H1 (cell line): ENCODE measurements around the gene CEP170. TPM values are rescaled to one million over a fixed set of nuclear protein-coding genes. Genes with fewer than 3 reads are reported as not detected.
"Not testable (repeated sequence)": the region's sequence is repeated elsewhere in the genome, so short reads cannot be mapped to it uniquely, and the experiment has no call there.

Experiments used
- CTCF ChIA-PET: fragments of 300-600 bp; sonication (Branson Sonifier 250); formaldehyde crosslinking; loops from one replicate; lab custom pipeline; 2021; ENCODE audit not compliant: partially characterized antibody; lab: Charles Lee
- POLR2A ChIA-PET: fragments of 300-600 bp; sonication (Branson Sonifier 250); formaldehyde crosslinking; loops from one replicate; lab custom pipeline; 2021; ENCODE audit warnings: inconsistent platforms; ENCODE audit not compliant: partially characterized antibody; lab: Charles Lee
- DNase-seq, 2 experiments: peaks; one replicate each; pipeline versions ENCODE4 v3.0.0 to v3.0.0-alpha.2; 2010 to 2022; ENCODE audit warnings: low spot score in 2 of 2, low read depth in 1 of 2, mixed read lengths in 1 of 2
- FAIRE-seq: peaks from 2 replicates; lab custom pipeline; 2011; peaks lifted over from hg19 to GRCh38; lab: Jason Lieb, UNC
- H2AFZ ChIP-seq: 2 replicates; pipeline ENCODE4 v1.8.1; 2012; ENCODE audit warnings: low read length, inconsistent platforms
- H2AK5ac ChIP-seq: 2 replicates; pipeline ENCODE4 v1.6.1; 2013; ENCODE audit warnings: low read depth, low read length
- H2BK120ac ChIP-seq: replicated peaks from 2 replicates; pipeline ENCODE3; 2013; ENCODE audit warnings: low read depth, low read length, inconsistent platforms
- H2BK12ac ChIP-seq: 2 replicates; pipeline ENCODE4 v1.6.1; 2013; ENCODE audit warnings: low read depth, low read length
- H2BK15ac ChIP-seq: 2 replicates; pipeline ENCODE4 v1.6.1; 2013; ENCODE audit warnings: low read length
- H2BK20ac ChIP-seq: 2 replicates; pipeline ENCODE4 v1.6.1; 2013; ENCODE audit warnings: low read length
- H2BK5ac ChIP-seq: 2 replicates; pipeline ENCODE4 v1.6.1; 2013; ENCODE audit warnings: low read depth, low read length
- H3K14ac ChIP-seq: 2 replicates; pipeline ENCODE4 v1.6.1; 2013; ENCODE audit warnings: inconsistent platforms; ENCODE audit not compliant: insufficient read length
- H3K18ac ChIP-seq: 2 replicates; pipeline ENCODE4 v1.6.1; 2013; ENCODE audit warnings: low read length; ENCODE audit errors: extremely low read depth
- H3K23ac ChIP-seq: 2 replicates; pipeline ENCODE4 v1.6.1; 2013; ENCODE audit warnings: inconsistent platforms; ENCODE audit not compliant: insufficient read length
- H3K23me2 ChIP-seq: 2 replicates; pipeline ENCODE4 v1.6.1; 2013; ENCODE audit warnings: low read depth, low read length
- H3K27ac ChIP-seq: 2 replicates; pipeline ENCODE4 v1.6.1; 2011; ENCODE audit warnings: low read depth, low read length, inconsistent platforms
- H3K27me3 ChIP-seq, 4 experiments: replicated peaks in 1 of 4; 1 replicate in 1 of 4; 2 replicates in 3 of 4; pipeline versions ENCODE4 v1.6.1 to v1.8.1; 2011 to 2013; ENCODE audit warnings: low read length in 3 of 4, mild to moderate bottlenecking in 3 of 4, inconsistent platforms in 2 of 4, mixed read lengths in 2 of 4, moderate library complexity in 1 of 4; ENCODE audit not compliant: control insufficient read depth in 3 of 4, insufficient read depth in 3 of 4; ENCODE audit errors: extremely low read depth in 1 of 4
- H3K36me3 ChIP-seq, 4 experiments: 2 replicates each; pipeline versions ENCODE4 v1.6.1 to v1.8.1; 2011 to 2013; ENCODE audit warnings: mild to moderate bottlenecking in 4 of 4, low read length in 3 of 4, moderate library complexity in 2 of 4, control low read depth in 1 of 4, inconsistent platforms in 1 of 4; ENCODE audit not compliant: insufficient read depth in 4 of 4, control insufficient read depth in 2 of 4
- H3K4ac ChIP-seq: replicated peaks from 2 replicates; pipeline ENCODE3; 2013; ENCODE audit warnings: low read length, low read depth, mixed read lengths, inconsistent platforms; ENCODE audit not compliant: insufficient read length
- H3K4me1 ChIP-seq, 4 experiments: replicated peaks in 1 of 4; 1 replicate in 1 of 4; 2 replicates in 3 of 4; pipeline versions ENCODE4 v1.6.1 to v1.8.1; 2011 to 2013; ENCODE audit warnings: low read length in 3 of 4, inconsistent platforms in 2 of 4, mixed read lengths in 1 of 4; ENCODE audit not compliant: insufficient read depth in 4 of 4, control insufficient read depth in 3 of 4
- H3K4me2 ChIP-seq, 2 experiments: 2 replicates each; pipeline versions ENCODE4 v1.6.1 to v1.8.1; 2011 to 2013; ENCODE audit warnings: low read depth in 2 of 2, low read length in 2 of 2, control low read depth in 1 of 2, inconsistent platforms in 1 of 2, mild to moderate bottlenecking in 1 of 2; ENCODE audit not compliant: insufficient read depth in 1 of 2
- H3K4me3 ChIP-seq, 4 experiments: fragments of 200-600, 300-600 bp in 1 of 4; sonication (generic), shearing (Covaris generic), sonication (Bioruptor Twin) in 1 of 4; 2 replicates each; pipeline versions ENCODE4 v1.5.1 to v1.8.1; 2011 to 2016; ENCODE audit warnings: low read length in 4 of 4, low read depth in 3 of 4, control low read depth in 2 of 4, inconsistent platforms in 2 of 4, mild to moderate bottlenecking in 2 of 4, mixed read lengths in 1 of 4, moderate library complexity in 1 of 4; ENCODE audit not compliant: insufficient read depth in 2 of 4; ENCODE audit errors: extremely low read depth in 1 of 4
- H3K56ac ChIP-seq: replicated peaks from 2 replicates; pipeline ENCODE3; 2013; ENCODE audit warnings: low read depth, mild to moderate bottlenecking, mixed read lengths, low read length, inconsistent platforms; ENCODE audit not compliant: insufficient read length
- H3K79me1 ChIP-seq: 2 replicates; pipeline ENCODE4 v1.6.1; 2013; ENCODE audit warnings: low read depth, low read length, control low read depth
- H3K79me2 ChIP-seq, 2 experiments: 2 replicates each; pipeline versions ENCODE4 v1.6.1 to v1.8.1; 2012 to 2013; ENCODE audit warnings: low read length in 2 of 2, mild to moderate bottlenecking in 2 of 2, inconsistent platforms in 1 of 2; ENCODE audit not compliant: insufficient read depth in 2 of 2, control insufficient read depth in 1 of 2
- H3K9ac ChIP-seq, 4 experiments: replicated peaks in 1 of 4; 1 replicate in 1 of 4; 2 replicates in 3 of 4; pipeline versions ENCODE4 v1.6.1 to v1.8.1; 2011 to 2013; ENCODE audit warnings: low read depth in 3 of 4, low read length in 3 of 4, control low read depth in 2 of 4, mild to moderate bottlenecking in 2 of 4, moderate library complexity in 2 of 4, inconsistent platforms in 1 of 4; ENCODE audit errors: extremely low read depth in 1 of 4
- H3K9me3 ChIP-seq, 2 experiments: 2 replicates each; pipeline versions ENCODE4 v1.6.1 to v1.8.1; 2012 to 2013; ENCODE audit warnings: mild to moderate bottlenecking in 2 of 2, moderate library complexity in 2 of 2, control low read depth in 1 of 2, inconsistent platforms in 1 of 2, low read depth in 1 of 2, low read length in 1 of 2, mixed read lengths in 1 of 2; ENCODE audit not compliant: insufficient read depth in 2 of 2
- H4K20me1 ChIP-seq, 2 experiments: replicated peaks in 1 of 2; 2 replicates each; pipeline versions ENCODE3 to v1.8.1; 2011 to 2013; ENCODE audit warnings: inconsistent platforms in 2 of 2, low read length in 2 of 2, mild to moderate bottlenecking in 1 of 2; ENCODE audit not compliant: insufficient read depth in 2 of 2, control insufficient read depth in 1 of 2
- H4K5ac ChIP-seq: 2 replicates; pipeline ENCODE4 v1.6.1; 2013; ENCODE audit warnings: low read length, low read depth, mixed read lengths, inconsistent platforms; ENCODE audit not compliant: insufficient read length
- H4K8ac ChIP-seq: 2 replicates; pipeline ENCODE4 v1.8.0; 2013; ENCODE audit warnings: mild to moderate bottlenecking, moderate library complexity, low read length, inconsistent platforms; ENCODE audit not compliant: insufficient read depth; ENCODE audit errors: extremely low read depth
- H4K91ac ChIP-seq: replicated peaks from 2 replicates; pipeline ENCODE3; 2013; ENCODE audit warnings: low read length, mixed read lengths, inconsistent platforms; ENCODE audit not compliant: insufficient read length
- WGBS, 2 experiments: shearing (Covaris generic) in 1 of 2; methylation state at CpG; one replicate each; pipeline versions ENCODE4 v1.1.6 to v1.1.7; 2013 to 2015; ENCODE audit warnings: low lambda C conversion rate in 2 of 2, mixed read lengths in 2 of 2, inconsistent platforms in 1 of 2, low coverage in 1 of 2, missing lambda C conversion rate in 1 of 2; ENCODE audit not compliant: insufficient replicate concordance in 2 of 2, insufficient coverage in 1 of 2, insufficient read length in 1 of 2; ENCODE audit errors: extremely low coverage in 1 of 2, missing lambda C conversion rate in 1 of 2; 5-methylcytosine and 5-hydroxymethylcytosine counted together
- polyA plus RNA-seq, 7 experiments: library from polyadenylated mRNA; depleted of rRNA in 3 of 7; stranded (reverse) in 5 of 7; unstranded in 2 of 7; fragments of >200 nt in 5 of 7; fragments of 200-250 nt in 2 of 7; gene quantifications; 1 replicate in 5 of 7; 2 replicates in 1 of 7; 4 replicates in 1 of 7; pipeline versions ENCODE4 v1.2.1 to v1.2.3, GENCODE V29; 2011 to 2013; ENCODE audit warnings: missing spikeins in 2 of 7, mixed read lengths in 2 of 7
- total RNA-seq: library from RNA; stranded (reverse); fragmentation: NEBNext Ultra II Directional; extraction: Animal tissue kit (Norgen Biotek cat#: 25700); gene quantifications from 2 replicates; pipeline ENCODE4 v1.2.1, GENCODE V29; 2021

The CEP170 gene
- total and polyA plus RNA-seq, 2 of the 8 experiments (the other 6 are each of a cell fraction or from before 2014, with no cell fraction given) = 33.1 to 97.2 TPM

- DNase-seq, H4K91ac ChIP-seq, H3K23me2 ChIP-seq, H3K4me2 ChIP-seq, H3K14ac ChIP-seq, H3K4me1 ChIP-seq, H4K5ac ChIP-seq, H2BK20ac ChIP-seq, H3K9me3 ChIP-seq, H3K4me3 ChIP-seq, H4K8ac ChIP-seq, FAIRE-seq, H2BK12ac ChIP-seq, H4K20me1 ChIP-seq, H2AK5ac ChIP-seq, CTCF ChIA-PET, H2BK120ac ChIP-seq, H3K18ac ChIP-seq, H3K27me3 ChIP-seq, H2AFZ ChIP-seq, H3K9ac ChIP-seq, H3K79me1 ChIP-seq, H3K4ac ChIP-seq, H3K79me2 ChIP-seq, H3K27ac ChIP-seq, POLR2A ChIA-PET, H3K56ac ChIP-seq, H3K36me3 ChIP-seq, H2BK15ac ChIP-seq, H2BK5ac ChIP-seq, H3K23ac ChIP-seq: not testable (repeated sequence)
These were observed 150.0 kb downstream of the CEP170 start for GRCh38 chr1:243105104-243105503.

GRCh38 chr1:243104452-243104851 is 150.6 kb downstream of the CEP170 start:
- H4K8ac ChIP-seq, H3K27ac ChIP-seq, H2BK20ac ChIP-seq, H2AK5ac ChIP-seq, H3K9ac ChIP-seq, H2BK5ac ChIP-seq, H3K79me1 ChIP-seq, H3K56ac ChIP-seq, H4K5ac ChIP-seq, FAIRE-seq, POLR2A ChIA-PET, H3K4ac ChIP-seq, DNase-seq, H3K23ac ChIP-seq, H3K79me2 ChIP-seq, H2BK15ac ChIP-seq, H3K4me3 ChIP-seq, H2BK120ac ChIP-seq, H2BK12ac ChIP-seq, H3K14ac ChIP-seq, H3K18ac ChIP-seq, H3K36me3 ChIP-seq, CTCF ChIA-PET, H3K27me3 ChIP-seq, H3K9me3 ChIP-seq, H3K4me2 ChIP-seq, H3K23me2 ChIP-seq, H3K4me1 ChIP-seq, H2AFZ ChIP-seq, H4K20me1 ChIP-seq, H4K91ac ChIP-seq: not testable (repeated sequence)
- WGBS, 2 experiments = 89% methylated on average over 5 of the region's 5 CpGs; no CpG with 5 or more reads in 1 of the 2 experiments
